Tibial nerve (tissue), 4 donors: ENCODE results near the gene DZIP1L. TPM values are rescaled to one million over a fixed set of nuclear protein-coding genes. Genes with fewer than 3 reads are reported as not detected.
A peak's percentile ranks its signal among the peaks of the same experiment; 100 is the strongest.

Experiments used
- DNase-seq, 2 donors: peaks; one replicate each; pipeline ENCODE4 v3.0.0-alpha.2; 2019; ENCODE audit warnings: low spot score in 2 of 2
- H3K27ac ChIP-seq, 4 donors: fragments of 200-600 bp; sonication (generic) in 3 of 4; one replicate each; pipeline ENCODE4 v1.5.1; 2017 to 2019; ENCODE audit warnings: mild to moderate bottlenecking in 1 of 4
- H3K27me3 ChIP-seq, 2 donors: fragments of 200-600 bp; sonication (generic) in 1 of 2; one replicate each; pipeline versions ENCODE4 v1.5.1 to v1.6.0; 2017 to 2019
- H3K36me3 ChIP-seq, 3 donors: fragments of 200-600 bp; sonication (generic); one replicate each; pipeline ENCODE4 v1.5.1; 2018 to 2019
- H3K4me1 ChIP-seq, 4 donors: fragments of 200-600 bp; sonication (generic) in 3 of 4; one replicate each; pipeline ENCODE4 v1.5.1; 2017 to 2019
- H3K4me3 ChIP-seq, 4 donors: fragments of 200-600 bp; sonication (generic) in 3 of 4; one replicate each; pipeline ENCODE4 v1.5.1; 2017 to 2019; ENCODE audit warnings: mild to moderate bottlenecking in 1 of 4, moderate library complexity in 1 of 4
- H3K9me3 ChIP-seq, 4 donors: fragments of 200-600 bp; sonication (generic) in 3 of 4; one replicate each; pipeline ENCODE4 v1.5.1; 2017 to 2019
- CTCF ChIP-seq, 5 experiments: fragments of 200-600 bp in 3 of 5; fragments of 450-650 bp in 2 of 5; sonication (generic) in 3 of 5; IDR thresholded peaks; one replicate each; pipeline ENCODE4 v1.5.1; 2016 to 2019; ENCODE audit warnings: antibody characterized with exemption in 5 of 5, mild to moderate bottlenecking in 3 of 5, moderate library complexity in 2 of 5
- EP300 ChIP-seq, 2 donors: sonication (generic); formaldehyde crosslinking; IDR thresholded peaks; one replicate each; pipeline ENCODE4 v1.6.1; 2017; ENCODE audit warnings: antibody characterized with exemption in 2 of 2, mild to moderate bottlenecking in 1 of 2
- POLR2A ChIP-seq, 2 donors: fragments of 450-650 bp; IDR thresholded peaks; one replicate each; pipeline ENCODE4 v1.6.1; 2017; ENCODE audit warnings: antibody characterized with exemption in 2 of 2, mild to moderate bottlenecking in 2 of 2, moderate library complexity in 2 of 2
- WGBS, 2 donors: methylation state at CpG; one replicate each; pipeline ENCODE4 v1.1.5; 2018; 5-methylcytosine and 5-hydroxymethylcytosine counted together
- total RNA-seq, 4 donors: library from RNA; depleted of rRNA; stranded (reverse); fragments of >200 nt; gene quantifications; one replicate each; pipeline ENCODE4 v1.1.0, GENCODE V29; 2016

Gene DZIP1L
- total RNA-seq, 4 donors from 2014 or later, result 40.2 to 64.5 (median 42.8) TPM

GRCh38 chr3:138124706-138125355, 9.4 kb upstream of the DZIP1L start:
- DNase-seq, result no peak
- Histone ChIP-seq H3K27me3 (no peaks in the 10 kb centered on the region), H3K27ac (peak overlapping the region in 2 of 4 donors; percentile 9 to 39), H3K4me1 (peaks cover 0 to 22% (median 4%) of the 10 kb centered on the region in 4 donors), H3K9me3 (no peaks in the 10 kb centered on the region), H3K4me3 (no peak overlapping the region), H3K36me3 (no peaks in the 10 kb centered on the region)
- TF ChIP-seq CTCF (IDR thresholded peaks at IDR 0.05) (no peak), EP300 (IDR thresholded peaks at IDR 0.05) (no peak), POLR2A (IDR thresholded peaks at IDR 0.05) (no peak)
- 70 to 78% methylated on average over 10 of the region's 10 CpGs for WGBS, 2 donors

- no peak for TF ChIP-seq EP300 (IDR thresholded peaks at IDR 0.05)
- no peak for TF ChIP-seq POLR2A (IDR thresholded peaks at IDR 0.05)
- TF ChIP-seq CTCF (IDR thresholded peaks at IDR 0.05), result no peak
- Histone ChIP-seq H3K4me3 (no peak overlapping the region), H3K9me3 (no peaks in the 10 kb centered on the region), H3K27me3 (no peaks in the 10 kb centered on the region), H3K27ac (no peak overlapping the region), H3K4me1 (peaks cover 0 to 25% (median 4%) of the 10 kb centered on the region in 4 donors), H3K36me3 (no peaks in the 10 kb centered on the region)
- WGBS, 2 donors, result 89 to 90% methylated on average over 6 of the region's 6 CpGs
- DNase-seq, result no peak
Observed at GRCh38 chr3:138124188-138124587, 8.8 kb upstream of the DZIP1L start.

GRCh38 chr3:138119423-138119766, 4.0 kb upstream of the DZIP1L start:
- no peak overlapping the region for H3K27ac ChIP-seq
- no peak overlapping the region for H3K4me3 ChIP-seq
- 67 to 68% methylated on average over 4 of the region's 4 CpGs for WGBS, 2 donors
- H3K9me3 ChIP-seq, result no peaks in the 10 kb centered on the region
- no peaks in the 10 kb centered on the region for H3K36me3 ChIP-seq
- TF ChIP-seq EP300 (IDR thresholded peaks at IDR 0.05) (no peak), POLR2A (IDR thresholded peaks at IDR 0.05) (no peak), CTCF (IDR thresholded peaks at IDR 0.05) (no peak)
- DNase-seq, result no peak
- H3K27me3 ChIP-seq, result no peaks in the 10 kb centered on the region
- H3K4me1 ChIP-seq, result peaks cover 0 to 19% (median 2%) of the 10 kb centered on the region in 4 donors

- Histone ChIP-seq H3K4me3 (no peak overlapping the region), H3K27me3 (no peaks in the 10 kb centered on the region), H3K4me1 (peaks cover 0 to 24% (median 4%) of the 10 kb centered on the region in 4 donors), H3K9me3 (no peaks in the 10 kb centered on the region), H3K27ac (no peak overlapping the region), H3K36me3 (no peaks in the 10 kb centered on the region)
- 34 to 36% methylated on average over 8 of the region's 8 CpGs for WGBS, 2 donors
- TF ChIP-seq CTCF (IDR thresholded peaks at IDR 0.05), result peak; percentile 70 to 83 (median 76)
- TF ChIP-seq EP300 (IDR thresholded peaks at IDR 0.05), result no peak
- DNase-seq, result peak; percentile 74 to 90
Observed at GRCh38 chr3:138118612-138119422, 3.4 kb upstream of the DZIP1L start.

GRCh38 chr3:138114431-138114918, 933 bp downstream of the DZIP1L start:
- Histone ChIP-seq H3K9me3 (no peaks in the 10 kb centered on the region), H3K36me3 (no peaks in the 10 kb centered on the region), H3K4me3 (peak overlapping the region; percentile 56 to 82 (median 64)), H3K4me1 (peaks cover 0 to 37% (median 4%) of the 10 kb centered on the region in 4 donors), H3K27ac (peak overlapping the region; percentile 78 to 88 (median 84)), H3K27me3 (no peaks in the 10 kb centered on the region)
- 7 to 23% methylated on average over 9 of the region's 9 CpGs for WGBS, 2 donors
- no peak for TF ChIP-seq CTCF (IDR thresholded peaks at IDR 0.05)
- TF ChIP-seq EP300 (IDR thresholded peaks at IDR 0.05), result no peak
- no peak for TF ChIP-seq POLR2A (IDR thresholded peaks at IDR 0.05)
- DNase-seq, result no peak
